M059J (cell line): ENCODE measurements around the gene PTGER1. TPM values are rescaled to one million over a fixed set of nuclear protein-coding genes. Genes with fewer than 3 reads are reported as not detected.
"Not testable (repeated sequence)": the region's sequence is repeated elsewhere in the genome, so short reads cannot be mapped to it uniquely, and the experiment has no call there.

Experiments used
- DNase-seq: peaks from one replicate; pipeline ENCODE4 v3.0.0-alpha.2; 2012; ENCODE audit warnings: low read depth
- total RNA-seq: library from RNA; depleted of rRNA; stranded (reverse); fragments of >200 nt; shearing (Covaris generic); gene quantifications from 2 replicates; pipeline ENCODE4 v1.2.3, GENCODE V29; 2014; rRNA removed

PTGER1 gene
- 0.12 TPM in 1 of 2 replicates, not detected in the other for total RNA-seq

GRCh38 chr19:14475251-14476073, at the start of gene PTGER1:
Gene PTGER1, minus strand, starts transcription at chr19:14475354. Its CDS starts 1,034 bp downstream, at chr19:14474320.
- peak; percentile 50 for DNase-seq

GRCh38 chr19:14520543-14520942, 45.4 kb upstream of the PTGER1 start:
- DNase-seq, result no peak

GRCh38 chr19:14519860-14520407, 44.8 kb upstream of the PTGER1 start:
- peak; percentile 98 for DNase-seq

GRCh38 chr19:14519245-14519859, 44.2 kb upstream of the PTGER1 start:
- DNase-seq, result no peak

GRCh38 chr19:14517840-14518505, 42.8 kb upstream of the PTGER1 start, which contains the start of gene DNAJB1:
Gene DNAJB1, minus strand, starts transcription at chr19:14518397. Its CDS starts 48 bp downstream, at chr19:14518349.
- peak; percentile 73 for DNase-seq

- peak; percentile 31 for DNase-seq
Measured at GRCh38 chr19:14517446-14517839, 42.3 kb upstream of the PTGER1 start.

GRCh38 chr19:14516746-14517438, 41.7 kb upstream of the PTGER1 start:
- DNase-seq, result no peak

- no peak for DNase-seq
Measured at GRCh38 chr19:14516048-14516534, 40.9 kb upstream of the PTGER1 start.

- DNase-seq, result no peak
Measured at GRCh38 chr19:14515501-14516047, 40.4 kb upstream of the PTGER1 start.

- no peak for DNase-seq
Measured at GRCh38 chr19:14514215-14514863, 39.2 kb upstream of the PTGER1 start.

GRCh38 chr19:14512406-14512961, 37.3 kb upstream of the PTGER1 start:
- no peak for DNase-seq

GRCh38 chr19:14511229-14511593, 36.1 kb upstream of the PTGER1 start:
- DNase-seq, result peak; percentile 37

GRCh38 chr19:14510311-14511228, 35.4 kb upstream of the PTGER1 start:
- peak; percentile 77 for DNase-seq

GRCh38 chr19:14507704-14508542, 32.8 kb upstream of the PTGER1 start:
- DNase-seq, result peak; percentile 97

GRCh38 chr19:14505488-14506239, 30.5 kb upstream of the PTGER1 start:
- peak; percentile 82 for DNase-seq

- DNase-seq, result not testable (repeated sequence)
Measured at GRCh38 chr19:14504575-14504974, 29.4 kb upstream of the PTGER1 start.

GRCh38 chr19:14503285-14503684, 28.1 kb upstream of the PTGER1 start:
- no peak for DNase-seq
